Measurements from ENCODE around the gene SNTB2. TPM values are rescaled to one million over a fixed set of nuclear protein-coding genes. Genes with fewer than 3 reads are reported as not detected.

Gene SNTB2
- total and polyA plus RNA-seq, 2 of the 8 experiments (the other 6 are each of a cell fraction or from before 2014, with no cell fraction given): 6.0 to 16.1 TPM

DNA sequence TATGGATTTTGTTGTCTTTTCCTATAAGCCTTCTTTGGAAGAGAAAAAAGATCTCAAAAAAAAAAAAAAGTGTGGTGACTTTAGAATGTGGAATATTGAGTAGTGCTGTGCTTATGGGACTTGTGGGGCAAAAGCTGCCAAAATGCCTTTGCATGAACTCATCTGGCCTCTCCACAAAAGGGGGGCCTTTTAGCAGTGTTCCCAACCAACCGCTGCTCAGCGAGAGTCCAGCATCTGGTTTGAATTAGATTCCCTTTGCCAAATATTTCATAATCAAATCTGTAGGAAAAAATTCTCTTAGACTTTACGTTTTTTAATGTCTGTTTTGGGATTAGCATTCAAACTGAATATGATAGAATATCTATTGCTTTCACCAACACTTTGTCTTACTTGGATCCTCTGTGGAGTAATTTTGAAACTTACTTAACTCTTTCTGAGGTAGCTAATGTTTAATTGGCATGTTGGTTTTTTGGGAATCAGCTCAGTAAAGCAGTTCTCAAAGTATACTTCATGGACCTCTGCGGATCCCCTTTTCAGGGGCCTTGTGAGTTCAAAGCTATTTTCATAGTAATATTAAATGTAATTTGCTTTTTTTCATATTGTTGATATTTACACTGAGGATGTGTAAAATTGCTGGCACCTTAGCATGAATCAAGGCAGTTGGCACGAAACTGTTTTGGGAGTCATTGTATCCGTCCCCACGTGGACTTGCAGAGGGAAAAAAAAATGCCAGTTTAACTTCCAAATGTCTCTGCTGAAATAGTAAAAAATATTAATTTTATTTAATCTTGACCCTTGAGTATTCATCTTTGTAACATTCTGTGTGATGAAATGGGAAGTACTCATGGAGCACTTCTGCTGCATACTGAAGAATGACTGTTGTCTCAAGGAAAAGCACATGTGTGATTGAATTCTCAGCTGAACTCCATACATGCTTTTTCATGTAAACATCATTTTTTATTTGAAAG lies 89.5 kb downstream of the SNTB2 start:
- H3K79me1 ChIP-seq (ENCODE audit: low read depth, low read length): no peaks in the 10 kb centered on the region
- H3K56ac ChIP-seq (replicated peaks; ENCODE audit: insufficient read length, low read depth, low read length): no peak overlapping the region
- H3K4me3 ChIP-seq (ENCODE audit: extremely low read depth in 1 of 4, insufficient read depth in 2 of 4, low read depth in 3 of 4, low read length in 4 of 4): no peak overlapping the region
- H3K23me2 ChIP-seq (ENCODE audit: low read depth, low read length): no peaks in the 10 kb centered on the region; the same call in 1 of the 2 replicates
- H2BK12ac ChIP-seq (ENCODE audit: low read depth, low read length): no peak overlapping the region
- peaks cover 0 to 3% (median 0%) of the 10 kb centered on the region in 4 experiments; a peak in 1 of 8 replicates for H3K36me3 ChIP-seq (ENCODE audit: control insufficient read depth in 2 of 4, insufficient read depth in 4 of 4, low read length in 3 of 4)
- no peak overlapping the region for H3K18ac ChIP-seq (ENCODE audit: extremely low read depth, low read length)
- no peak overlapping the region for H3K9ac ChIP-seq (replicated peaks in 1 of 4; ENCODE audit: extremely low read depth in 1 of 4, low read depth in 3 of 4, low read length in 3 of 4)
- no peak overlapping the region for H3K23ac ChIP-seq (ENCODE audit: insufficient read length)
- H3K79me2 ChIP-seq (ENCODE audit: control insufficient read depth in 1 of 2, insufficient read depth in 2 of 2, low read length in 2 of 2): no peaks in the 10 kb centered on the region
- no peak overlapping the region for H2BK15ac ChIP-seq (ENCODE audit: low read length)
- no peak overlapping the region for H3K27ac ChIP-seq (ENCODE audit: low read depth, low read length)
- H2AFZ ChIP-seq (ENCODE audit: low read length): no peak overlapping the region
- H4K91ac ChIP-seq (replicated peaks; ENCODE audit: insufficient read length, low read length): no peak overlapping the region
- WGBS, 2 experiments (ENCODE audit: extremely low coverage in 1 of 2, insufficient coverage in 1 of 2, insufficient read length in 1 of 2, insufficient replicate concordance in 2 of 2, low coverage in 1 of 2, low lambda C conversion rate in 2 of 2, missing lambda C conversion rate in 1 of 2): 87% methylated on average over 7 of the region's 7 CpGs; no CpG with 5 or more reads in 1 of the 2 experiments
- TF ChIP-seq TAF1 (IDR thresholded peaks at IDR 0.05; ENCODE audit: low read depth, low read length) (no peak), POU5F1 (IDR thresholded peaks at IDR 0.05; ENCODE audit: low read depth, low read length) (no peak), CBX5 (IDR thresholded peaks at IDR 0.05; ENCODE audit: low read depth, low read length) (no peak)
- TF ChIP-seq, protein P1, sequence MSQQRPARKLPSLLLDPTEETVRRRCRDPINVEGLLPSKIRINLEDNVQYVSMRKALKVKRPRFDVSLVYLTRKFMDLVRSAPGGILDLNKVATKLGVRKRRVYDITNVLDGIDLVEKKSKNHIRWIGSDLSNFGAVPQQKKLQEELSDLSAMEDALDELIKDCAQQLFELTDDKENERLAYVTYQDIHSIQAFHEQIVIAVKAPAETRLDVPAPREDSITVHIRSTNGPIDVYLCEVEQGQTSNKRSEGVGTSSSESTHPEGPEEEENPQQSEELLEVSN (IDR thresholded peaks at IDR 0.05): no peak
- TF ChIP-seq, protein P2, sequence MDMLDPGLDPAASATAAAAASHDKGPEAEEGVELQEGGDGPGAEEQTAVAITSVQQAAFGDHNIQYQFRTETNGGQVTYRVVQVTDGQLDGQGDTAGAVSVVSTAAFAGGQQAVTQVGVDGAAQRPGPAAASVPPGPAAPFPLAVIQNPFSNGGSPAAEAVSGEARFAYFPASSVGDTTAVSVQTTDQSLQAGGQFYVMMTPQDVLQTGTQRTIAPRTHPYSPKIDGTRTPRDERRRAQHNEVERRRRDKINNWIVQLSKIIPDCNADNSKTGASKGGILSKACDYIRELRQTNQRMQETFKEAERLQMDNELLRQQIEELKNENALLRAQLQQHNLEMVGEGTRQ (IDR thresholded peaks at IDR 0.05; ENCODE audit: low read length): no peak
- no peak overlapping the region for H4K5ac ChIP-seq (ENCODE audit: insufficient read length, low read depth, low read length)
- H2BK5ac ChIP-seq (ENCODE audit: low read depth, low read length): no peak overlapping the region
- H3K4me1 ChIP-seq (replicated peaks in 1 of 4; ENCODE audit: control insufficient read depth in 3 of 4, insufficient read depth in 4 of 4, low read length in 3 of 4): no peaks in the 10 kb centered on the region
- FAIRE-seq: no peak
- no peaks in the 10 kb centered on the region for H4K20me1 ChIP-seq (replicated peaks in 1 of 2; ENCODE audit: control insufficient read depth in 1 of 2, insufficient read depth in 2 of 2, low read length in 2 of 2)
- DNase-seq (ENCODE audit: low read depth in 1 of 2, low spot score in 2 of 2): no peak
- ChIA-PET POLR2A (ENCODE audit: partially characterized antibody) (interaction anchor here (0.6 kb wide), 2 partner anchors 219 to 1001 kb away, joined by 3 to 4 read pairs; no protein-coding TSS in a partner anchor), CTCF (ENCODE audit: partially characterized antibody) (interaction anchor here (0.6 to 1.7 kb wide), 5 partner anchors 9 to 38 kb away, joined by 3 to 5 read pairs (median 4); no protein-coding TSS in a partner anchor)
- no peak overlapping the region for H4K8ac ChIP-seq (ENCODE audit: extremely low read depth, insufficient read depth, low read length)
- no peak overlapping the region for H2BK120ac ChIP-seq (replicated peaks; ENCODE audit: low read depth, low read length)
- H3K14ac ChIP-seq (ENCODE audit: insufficient read length): no peak overlapping the region
- no peak overlapping the region for H3K4ac ChIP-seq (replicated peaks; ENCODE audit: insufficient read length, low read depth, low read length)
- no peaks in the 10 kb centered on the region for H3K27me3 ChIP-seq (replicated peaks in 1 of 4; ENCODE audit: control insufficient read depth in 3 of 4, extremely low read depth in 1 of 4, insufficient read depth in 3 of 4, low read length in 3 of 4)
- H3K4me2 ChIP-seq (ENCODE audit: insufficient read depth in 1 of 2, low read depth in 2 of 2, low read length in 2 of 2): no peak overlapping the region
- H2AK5ac ChIP-seq (ENCODE audit: low read depth, low read length): no peak overlapping the region
- no peaks in the 10 kb centered on the region for H3K9me3 ChIP-seq (ENCODE audit: insufficient read depth in 2 of 2, low read depth in 1 of 2, low read length in 1 of 2)
- H2BK20ac ChIP-seq (ENCODE audit: low read length): no peak overlapping the region
